ENCODE data around the gene ZNF407.

Gene ZNF407

GRCh38 chr18:74682141-74682990 is 84.7 kb downstream of the ZNF407 start:
- DNase-seq: no peak

DNA sequence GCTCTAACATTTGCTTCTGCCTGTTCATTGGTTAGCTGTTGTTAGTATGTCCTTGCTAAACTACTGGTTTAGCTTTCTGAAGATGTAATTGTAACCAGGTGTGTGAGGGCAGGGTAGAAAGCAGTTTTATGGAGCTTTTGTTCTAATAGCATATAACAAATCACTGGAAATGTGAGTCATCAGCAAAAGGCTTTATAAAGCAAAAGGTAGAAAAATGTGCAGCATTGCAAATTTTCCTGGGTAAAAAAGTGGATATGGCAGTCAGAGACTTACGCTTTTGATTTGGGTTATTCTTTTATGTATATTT is 85.3 kb downstream of the ZNF407 start:
- DNase-seq: no peak

DNA sequence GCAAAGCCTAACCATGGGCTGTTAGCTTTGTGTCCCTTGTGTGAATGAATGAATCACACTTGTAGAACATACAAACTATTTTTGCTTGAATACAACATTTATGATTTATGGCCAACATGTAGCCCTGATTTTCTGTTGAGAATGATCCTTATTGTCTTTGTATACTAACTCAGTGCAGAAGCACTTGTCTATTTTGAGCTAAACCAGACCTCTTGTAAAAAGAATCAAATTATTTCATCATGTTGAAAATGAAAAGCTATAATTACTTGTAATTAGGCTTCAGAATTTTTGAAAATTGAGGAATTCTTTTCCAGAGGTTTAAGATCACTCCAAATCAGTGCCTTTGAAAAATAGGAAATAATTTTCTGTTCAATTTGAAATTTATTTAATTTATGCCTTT is 85.9 kb downstream of the ZNF407 start:
- DNase-seq: no peak

GRCh38 chr18:74689251-74689650 is 91.6 kb downstream of the ZNF407 start:
- DNase-seq: no peak

GRCh38 chr18:74692367-74693013 is 94.8 kb downstream of the ZNF407 start:
- DNase-seq: no peak

DNA sequence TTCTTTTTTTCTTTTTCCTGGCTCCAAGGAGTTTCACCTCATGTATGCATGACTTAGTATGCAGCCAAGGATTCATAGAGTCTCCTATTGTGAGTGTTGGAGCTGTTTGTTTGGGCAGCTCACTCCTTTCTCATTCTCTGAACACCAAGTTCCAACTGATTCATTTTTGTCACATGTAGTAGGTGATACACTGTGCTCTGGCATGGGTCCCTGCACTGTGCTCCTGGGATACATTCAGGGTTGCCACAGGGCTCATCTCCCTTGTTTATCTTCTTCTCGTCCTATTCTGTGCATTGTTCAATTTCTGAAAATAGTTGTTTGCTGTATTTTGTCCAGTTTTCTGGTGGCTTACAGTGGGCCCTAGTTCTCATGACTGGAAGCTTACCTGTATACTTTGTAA is 96.8 kb downstream of the ZNF407 start:
- no peak for DNase-seq

DNA sequence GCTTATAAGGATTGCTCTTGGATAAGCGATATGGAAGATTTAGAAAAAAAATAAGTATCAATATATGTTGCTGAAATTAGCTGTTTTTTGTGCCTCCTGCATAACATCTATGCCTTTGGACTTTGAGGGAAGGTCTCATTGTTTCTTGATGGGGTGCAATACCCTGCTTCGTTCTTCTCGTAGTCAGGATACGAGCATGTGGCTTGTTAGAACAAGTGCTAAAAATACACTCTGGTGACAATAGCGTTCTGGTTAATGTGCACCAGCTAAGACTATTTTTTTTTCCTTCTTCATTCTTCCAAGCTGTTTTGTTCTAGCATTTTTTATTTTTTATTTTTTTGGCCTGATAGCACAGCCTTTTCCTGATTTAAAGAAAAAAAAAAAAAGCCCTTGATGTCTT is 97.5 kb downstream of the ZNF407 start:
- DNase-seq: no peak

DNA sequence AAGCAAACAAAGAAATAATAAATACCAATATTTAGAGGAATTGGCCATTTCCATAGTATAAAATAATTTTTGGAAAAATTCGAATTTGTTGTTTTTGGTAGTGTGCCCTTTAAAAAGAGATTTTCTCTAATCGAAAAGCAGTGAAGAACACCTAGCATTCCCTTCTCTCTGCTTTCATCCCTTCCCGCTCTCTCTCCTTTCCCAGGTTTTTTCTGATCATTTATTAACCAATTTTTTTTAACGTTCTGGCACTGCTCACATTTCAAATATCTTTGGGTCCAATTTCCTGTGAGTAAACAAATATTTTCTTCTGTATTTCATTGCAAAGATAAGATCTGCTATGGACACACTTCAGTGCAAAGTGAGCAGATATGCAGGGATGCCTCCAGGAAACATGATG is 101.2 kb downstream of the ZNF407 start:
- DNase-seq: no peak

DNA sequence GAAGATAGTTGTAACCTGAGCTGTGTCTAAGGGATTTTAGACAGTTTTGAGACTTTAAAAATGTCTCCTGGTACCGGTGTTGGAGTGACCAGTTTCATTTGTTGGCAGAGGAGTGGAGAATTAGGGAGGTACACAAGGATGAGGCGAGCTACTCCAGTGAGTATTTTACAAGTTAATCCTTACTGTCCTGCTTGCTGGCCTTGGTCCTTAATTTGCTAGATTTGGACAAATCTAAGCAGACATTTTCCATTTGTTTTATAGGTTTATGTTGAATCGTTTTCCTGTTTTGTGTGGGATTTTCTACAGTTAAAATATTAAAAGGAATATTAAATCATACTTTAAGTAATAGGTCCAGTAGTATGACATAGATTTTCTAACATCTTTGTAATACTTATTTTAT is 101.8 kb downstream of the ZNF407 start:
- DNase-seq: no peak

- DNase-seq: no peak
Observed at GRCh38 chr18:74702950-74703349, 105.3 kb downstream of the ZNF407 start.

- no peak for DNase-seq
Observed at GRCh38 chr18:74708169-74708568, 110.5 kb downstream of the ZNF407 start.

DNA sequence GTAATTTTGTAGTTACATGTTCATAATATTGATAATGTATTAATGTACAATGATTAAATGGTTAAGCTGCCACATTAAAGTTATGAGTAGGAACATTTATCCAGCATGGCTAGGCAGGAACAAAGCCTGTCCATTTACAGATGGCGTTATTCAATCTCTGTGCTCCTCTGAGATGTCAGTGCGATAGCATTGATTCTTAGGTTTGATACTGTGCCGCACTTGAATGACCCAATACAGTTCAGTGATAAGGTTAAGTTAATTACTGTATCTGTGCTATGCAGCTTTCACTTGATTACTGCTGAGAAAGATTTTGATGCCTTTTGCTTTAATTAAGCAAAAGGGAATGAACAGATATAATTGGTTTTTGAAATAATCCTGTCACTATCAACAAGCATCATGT is 111.8 kb downstream of the ZNF407 start:
- DNase-seq: no peak

- DNase-seq: no peak
Observed at GRCh38 chr18:74714120-74714519, 116.5 kb downstream of the ZNF407 start.

DNA sequence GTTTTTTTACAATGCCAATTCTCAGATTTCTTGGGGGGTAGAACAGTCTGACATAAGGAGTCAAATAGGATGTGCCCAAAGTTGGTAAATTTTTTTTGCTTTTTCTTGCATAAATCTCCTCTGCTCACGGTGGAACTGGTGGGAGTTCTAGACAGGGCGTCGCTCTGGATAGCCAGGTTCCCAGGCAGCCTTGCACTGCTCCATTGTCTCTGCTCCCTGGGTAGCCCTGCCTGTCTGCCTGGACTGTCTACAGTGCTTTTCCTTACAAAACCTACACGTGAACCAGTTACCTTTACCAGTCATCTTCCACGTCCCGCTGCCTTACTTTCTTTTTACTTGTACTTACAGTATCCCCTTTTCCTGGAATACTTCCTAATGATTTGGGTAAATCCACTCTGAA is 117.1 kb downstream of the ZNF407 start:
- no peak for DNase-seq

GRCh38 chr18:74715306-74715705 is 117.6 kb downstream of the ZNF407 start:
- no peak for DNase-seq

DNA sequence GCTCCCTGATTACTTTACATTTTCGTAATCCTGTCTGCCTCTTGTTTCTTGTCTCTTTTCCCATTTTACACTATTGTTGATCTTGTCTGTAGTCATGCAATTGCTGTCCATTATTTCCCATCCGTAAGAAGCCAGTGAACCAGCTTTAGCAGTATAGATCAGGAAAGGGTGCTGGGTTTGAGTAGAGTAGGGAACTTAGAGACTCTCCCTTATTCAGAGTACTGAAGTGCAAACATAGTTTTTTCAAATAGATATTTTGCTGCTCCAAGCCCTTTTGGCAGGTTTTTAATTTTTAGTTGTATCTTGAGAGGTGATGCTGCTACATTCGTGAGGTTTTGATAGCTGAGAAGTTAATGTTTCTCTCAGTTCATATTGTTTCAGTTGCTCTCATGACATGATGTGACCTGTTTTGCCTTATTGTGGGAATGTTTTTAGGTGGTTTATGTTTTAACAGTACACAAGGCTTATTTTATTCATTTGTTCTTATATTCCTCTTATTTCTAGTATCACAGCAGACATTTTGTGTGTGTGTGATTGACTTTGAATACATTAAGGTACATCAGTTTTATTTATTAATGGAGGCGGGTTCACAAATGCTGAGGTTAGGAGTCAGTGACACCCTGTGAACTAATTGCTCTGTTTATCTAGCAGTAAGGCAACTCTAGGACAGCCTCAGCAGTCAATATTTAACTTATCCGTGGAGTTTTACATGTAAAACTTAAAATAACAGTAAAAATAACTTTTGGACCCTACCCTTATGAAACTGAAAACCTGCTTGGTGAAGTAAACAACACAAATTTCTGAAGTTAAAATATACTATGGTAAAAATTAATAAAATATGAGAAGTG is 118.4 kb downstream of the ZNF407 start:
- DNase-seq: no peak

- DNase-seq: no peak
Observed at GRCh38 chr18:74718312-74718711, 120.6 kb downstream of the ZNF407 start.

DNA sequence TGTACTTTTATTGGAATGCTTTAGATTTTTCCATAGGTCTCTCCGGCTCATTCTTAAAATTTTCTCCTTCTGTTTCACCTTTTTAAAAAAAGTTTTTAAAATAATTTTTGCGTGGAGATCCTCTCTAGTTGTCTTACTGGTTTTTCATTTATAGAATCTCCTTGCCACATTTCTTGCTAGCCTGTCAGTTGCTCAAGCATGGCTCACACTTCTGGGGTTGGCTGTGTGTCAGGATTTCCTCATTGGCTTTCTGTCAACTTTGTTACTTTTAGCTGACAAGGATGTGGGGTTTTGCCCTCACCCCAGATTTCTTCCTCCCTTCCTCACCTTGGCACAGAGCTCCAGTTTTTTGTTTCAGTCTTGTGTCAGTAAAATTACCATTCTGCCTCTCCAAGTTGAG is 124.6 kb downstream of the ZNF407 start:
- no peak for DNase-seq

DNA sequence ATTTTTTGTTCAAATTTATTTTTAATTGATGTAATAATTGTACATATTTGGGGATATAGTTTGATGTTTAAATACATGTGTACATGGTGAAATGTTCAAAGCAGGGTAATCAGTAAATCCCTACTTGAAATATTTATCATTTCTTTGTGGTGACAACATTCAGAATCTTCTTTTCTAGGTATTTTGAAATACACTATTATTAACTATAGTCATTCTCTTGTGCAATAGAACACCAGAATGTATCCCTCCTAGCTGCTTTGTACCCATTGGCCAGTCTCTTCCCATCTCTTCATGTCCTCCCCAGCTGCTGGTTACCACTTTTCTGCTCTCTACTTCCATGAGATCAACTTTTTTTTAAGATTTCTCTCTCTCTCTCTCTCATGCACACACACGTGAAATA is 126.5 kb downstream of the ZNF407 start:
- DNase-seq: no peak

- DNase-seq: no peak
Observed at GRCh38 chr18:74725690-74726089, 128.0 kb downstream of the ZNF407 start.

GRCh38 chr18:74728586-74728985 is 130.9 kb downstream of the ZNF407 start:
- no peak for DNase-seq

GRCh38 chr18:74731097-74731496 is 133.4 kb downstream of the ZNF407 start:
- no peak for DNase-seq

GRCh38 chr18:74732380-74732779 is 134.7 kb downstream of the ZNF407 start:
- no peak for DNase-seq

GRCh38 chr18:74733598-74733997 is 135.9 kb downstream of the ZNF407 start:
- DNase-seq: no peak
